GM23248 (cell line): ENCODE measurements around the gene TBC1D10B. TPM values are rescaled to one million over a fixed set of nuclear protein-coding genes. Genes with fewer than 3 reads are reported as not detected.
A peak's percentile ranks its signal among the peaks of the same experiment; 100 is the strongest.

Experiments
- DNase-seq: peaks from one replicate; pipeline ENCODE4 v3.0.0-alpha.2; 2015
- H2AFZ ChIP-seq: fragments of 200-600 bp; sonication (generic); 2 replicates; pipeline ENCODE4 v1.6.1; 2016; ENCODE audit warnings: antibody characterized with exemption
- H3F3A ChIP-seq: fragments of 200-600 bp; sonication (generic); 2 replicates; pipeline ENCODE4 v1.6.1; 2016; ENCODE audit warnings: mild to moderate bottlenecking, antibody characterized with exemption, mixed run types; ENCODE audit not compliant: insufficient read depth
- H3K27ac ChIP-seq: fragments of 200-600 bp; sonication (generic); 2 replicates; pipeline ENCODE4 v1.5.1; 2016; ENCODE audit warnings: mild to moderate bottlenecking
- H3K27me3 ChIP-seq: fragments of 200-600 bp; sonication (generic); replicated peaks from 2 replicates; pipeline ENCODE4 v1.6.1; 2016; ENCODE audit warnings: mild to moderate bottlenecking; ENCODE audit not compliant: insufficient read depth
- H3K36me3 ChIP-seq: fragments of 200-600 bp; sonication (generic); 2 replicates; pipeline ENCODE4 v1.6.1; 2016; ENCODE audit warnings: low read depth, mild to moderate bottlenecking
- H3K4me1 ChIP-seq: fragments of 200-600 bp; sonication (generic); 2 replicates; pipeline ENCODE4 v1.6.1; 2016; ENCODE audit warnings: mild to moderate bottlenecking; ENCODE audit not compliant: insufficient read depth
- H3K4me2 ChIP-seq: fragments of 200-600 bp; sonication (generic); one replicate; pipeline ENCODE4 v1.6.1; 2016; ENCODE audit warnings: mild to moderate bottlenecking; ENCODE audit not compliant: unreplicated experiment
- H3K4me3 ChIP-seq: fragments of 200-600 bp; sonication (generic); 2 replicates; pipeline ENCODE4 v1.5.1; 2016; ENCODE audit warnings: mild to moderate bottlenecking
- H3K79me2 ChIP-seq: fragments of 200-600 bp; sonication (generic); 2 replicates; pipeline ENCODE4 v1.6.1; 2016; ENCODE audit warnings: mild to moderate bottlenecking; ENCODE audit not compliant: insufficient read depth
- H3K9ac ChIP-seq: fragments of 200-600 bp; sonication (generic); 2 replicates; pipeline ENCODE4 v1.6.1; 2016; ENCODE audit warnings: mild to moderate bottlenecking
- H3K9me2 ChIP-seq: fragments of 200-600 bp; sonication (generic); 2 replicates; pipeline ENCODE4 v1.6.1; 2016; ENCODE audit warnings: mixed run types, mild to moderate bottlenecking, moderate library complexity; ENCODE audit not compliant: insufficient read depth
- H3K9me3 ChIP-seq: fragments of 200-600 bp; sonication (generic); one replicate; pipeline ENCODE4 v1.6.1; 2017; ENCODE audit warnings: low read depth
- H4K20me1 ChIP-seq: fragments of 200-600 bp; sonication (generic); 2 replicates; pipeline ENCODE4 v1.6.0; 2016; ENCODE audit not compliant: insufficient read depth
- EZH2 ChIP-seq: fragments of 200-600 bp; sonication (generic); IDR thresholded peaks from 2 replicates; pipeline ENCODE4 v1.6.1; 2018; ENCODE audit warnings: antibody characterized with exemption, mild to moderate bottlenecking; ENCODE audit not compliant: insufficient read depth, poor library complexity, severe bottlenecking
- EZH2phosphoT487 ChIP-seq: fragments of 200-600 bp; sonication (generic); IDR thresholded peaks from 2 replicates; pipeline ENCODE4 v1.6.1; 2018; ENCODE audit warnings: antibody characterized with exemption, moderate library complexity, mild to moderate bottlenecking, low read depth; ENCODE audit not compliant: insufficient read depth
- WGBS, 2 experiments: methylation state at CpG; one replicate each; pipeline ENCODE4 v1.1.6; 2015 to 2017; ENCODE audit warnings: low lambda C conversion rate in 2 of 2, low coverage in 1 of 2; ENCODE audit errors: missing lambda C conversion rate in 2 of 2; 5-methylcytosine and 5-hydroxymethylcytosine counted together
- in situ Hi-C: fragments of 300-500 bp; cut with MboI; formaldehyde crosslinking; loops from 2 replicates; pipeline ENCODE4 v1.15.0; 2020
- polyA plus RNA-seq: library from polyadenylated mRNA; unstranded; fragments of >200 nt; fragmentation: Nextera tagmentation; extraction: Ambion mirVana; gene quantifications from 2 replicates; pipeline ENCODE4 v1.2.1, GENCODE V29; 2016
- total RNA-seq: library from RNA; depleted of rRNA; stranded (reverse); fragments of >200 nt; shearing (Covaris generic); gene quantifications from 2 replicates; pipeline ENCODE4 v1.2.3, GENCODE V29; 2014

TBC1D10B gene
- total and polyA plus RNA-seq, 2 experiments from 2014 or later: 12.2 to 41.2 TPM

DNA sequence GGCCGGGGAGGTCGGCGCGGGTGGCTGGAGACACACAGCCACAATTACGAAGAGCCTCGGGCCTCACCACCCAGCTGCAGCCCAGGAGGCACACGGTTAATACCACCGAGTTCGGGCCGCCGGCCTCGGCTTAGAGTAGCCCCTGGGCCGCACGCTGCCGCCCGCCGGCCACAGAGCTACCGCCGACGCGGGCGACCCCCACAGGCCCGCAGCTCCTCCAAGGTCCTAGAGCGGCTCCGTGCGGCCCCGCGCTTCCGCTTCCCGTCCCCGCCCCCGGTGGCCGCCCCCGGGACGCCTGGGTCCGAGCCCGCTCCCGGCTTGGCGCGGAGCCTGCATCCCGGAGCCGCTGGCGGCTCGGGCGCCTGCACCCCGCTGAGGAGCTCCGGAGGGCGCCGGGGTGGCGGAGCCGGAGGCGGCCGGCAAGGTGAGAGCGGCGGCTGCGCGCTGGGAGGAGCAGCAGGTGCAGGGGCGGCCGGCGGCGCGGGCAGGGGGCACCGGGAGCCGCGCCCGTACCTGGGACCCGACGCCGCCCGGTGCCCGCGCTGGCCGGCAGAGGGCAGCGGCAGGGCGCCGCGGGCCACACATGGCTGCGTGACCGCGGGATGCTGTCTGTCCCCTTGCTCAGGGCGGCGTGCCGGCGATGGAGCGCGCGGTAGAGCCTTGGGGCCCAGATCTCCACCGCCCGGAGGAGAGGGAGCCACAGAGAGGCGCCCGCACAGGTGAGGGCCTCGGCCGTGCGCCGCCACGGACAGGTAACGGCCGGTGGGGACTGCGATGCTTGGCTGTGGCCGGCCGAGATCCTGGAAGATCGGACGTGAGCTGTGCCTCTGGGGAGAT is 25.1 kb upstream of the TBC1D10B start, which contains the start of gene ZNF48:
ZNF48 (plus strand) TSS at position 266 of the 837 bp plus-strand sequence; CDS start at position 641, 375 bp downstream.
- TF ChIP-seq EZH2phosphoT487 (no peak), EZH2 (no peak)
- in situ Hi-C loops: no loop called here
- Histone ChIP-seq H3K9me3 (no peaks in the 10 kb centered on the region), H3K9me2 (no peaks in the 10 kb centered on the region), H3K36me3 (no peaks in the 10 kb centered on the region), H2AFZ (peak within 1 kb of the TSS; percentile 86), H3K4me3 (peak within 1 kb of the TSS; percentile 85), H3K4me2 (peak within 1 kb of the TSS; percentile 82), H3K4me1 (peaks cover 7% of the 10 kb centered on the region), H4K20me1 (no peaks in the 10 kb centered on the region), H3K27me3 (no peaks in the 10 kb centered on the region), H3K79me2 (peaks cover 16% of the 10 kb centered on the region), H3K9ac (peak within 1 kb of the TSS; percentile 85), H3F3A (peaks cover 23% of the 10 kb centered on the region; the same call in 1 of the 2 replicates), H3K27ac (peak within 1 kb of the TSS; percentile 75)
- DNase-seq: peak; percentile 94
- WGBS, 2 experiments: 0 to 1% methylated on average over 54 to 94 of the region's 103 CpGs

DNA sequence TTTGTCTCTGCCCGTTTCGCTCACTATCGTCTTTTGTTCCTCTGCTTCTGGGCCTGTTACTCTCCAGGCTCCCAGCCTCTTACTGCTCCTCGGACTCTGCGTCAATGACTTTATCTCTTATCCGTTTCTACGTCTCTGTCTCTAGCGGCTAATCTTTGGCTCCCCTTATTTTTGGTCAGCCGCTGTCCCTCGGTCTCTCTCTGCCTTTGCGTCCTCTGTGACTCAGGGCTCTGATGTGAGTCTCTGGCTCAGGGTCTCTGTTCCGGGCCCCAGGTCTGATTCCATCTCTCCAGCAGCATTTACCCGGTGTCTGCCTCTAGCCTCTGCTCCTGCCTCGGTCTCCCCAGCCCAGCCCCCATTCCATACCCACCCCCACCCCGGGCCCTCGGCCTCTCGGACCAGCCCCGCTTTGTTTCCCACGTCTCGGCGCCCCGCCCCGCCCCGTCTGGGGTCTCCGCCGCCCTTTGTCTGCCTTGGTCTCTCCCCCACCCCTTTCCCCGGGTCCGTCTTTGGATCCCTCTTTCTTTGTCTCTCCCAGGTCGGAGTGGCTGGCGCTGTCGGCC is 24.4 kb upstream of the TBC1D10B start:
- peaks cover 20% of the 10 kb centered on the region; the same call in 1 of the 2 replicates for H3F3A ChIP-seq
- no peaks in the 10 kb centered on the region for H4K20me1 ChIP-seq
- no peaks in the 10 kb centered on the region for H3K36me3 ChIP-seq
- H3K27ac ChIP-seq: peak overlapping the region; percentile 75
- peak; percentile 66 for DNase-seq
- peaks cover 7% of the 10 kb centered on the region for H3K4me1 ChIP-seq
- peaks cover 16% of the 10 kb centered on the region for H3K79me2 ChIP-seq
- no peaks in the 10 kb centered on the region for H3K9me2 ChIP-seq
- in situ Hi-C loops: no loop called here
- H3K27me3 ChIP-seq: no peaks in the 10 kb centered on the region
- peak overlapping the region; percentile 86 for H2AFZ ChIP-seq
- H3K9ac ChIP-seq: peak overlapping the region; percentile 85
- TF ChIP-seq EZH2phosphoT487 (no peak), EZH2 (no peak)
- H3K4me2 ChIP-seq: peak overlapping the region; percentile 82
- H3K4me3 ChIP-seq: peak overlapping the region; percentile 85
- 2 to 8% methylated on average over 16 to 31 of the region's 31 CpGs for WGBS, 2 experiments
- H3K9me3 ChIP-seq: no peaks in the 10 kb centered on the region

DNA sequence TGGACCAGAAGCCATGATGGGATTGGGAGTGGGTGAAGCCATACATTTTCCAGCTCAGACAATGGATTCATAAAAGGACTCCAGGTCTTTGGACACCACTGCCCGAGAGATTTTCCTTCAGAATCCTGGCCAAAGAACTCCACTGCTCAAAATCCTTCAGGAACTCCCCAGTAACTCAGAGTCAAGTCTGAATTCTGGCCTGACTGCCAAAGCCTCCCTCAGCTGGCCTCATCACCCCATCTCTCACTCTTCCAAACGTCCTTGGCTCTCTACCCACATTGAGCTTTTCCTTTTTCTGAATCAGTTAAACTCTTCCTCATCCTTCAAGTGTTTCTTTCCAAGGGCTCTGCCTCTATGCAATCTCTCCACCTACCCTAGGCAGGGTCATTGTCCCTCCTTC is 13.2 kb upstream of the TBC1D10B start:
- Histone ChIP-seq H3K9me3 (no peaks in the 10 kb centered on the region), H3K4me1 (no peaks in the 10 kb centered on the region), H3K36me3 (no peaks in the 10 kb centered on the region), H3K4me2 (no peak overlapping the region), H3K27me3 (no peaks in the 10 kb centered on the region), H3K79me2 (no peaks in the 10 kb centered on the region), H2AFZ (no peak overlapping the region), H3F3A (no peaks in the 10 kb centered on the region), H3K27ac (no peak overlapping the region), H3K9me2 (no peaks in the 10 kb centered on the region), H4K20me1 (no peaks in the 10 kb centered on the region), H3K9ac (no peak overlapping the region), H3K4me3 (no peak overlapping the region)
- 40 to 43% methylated on average over 2 of the region's 2 CpGs for WGBS, 2 experiments
- in situ Hi-C loops: no loop called here
- no peak for DNase-seq
- TF ChIP-seq EZH2: no peak
- no peak for TF ChIP-seq EZH2phosphoT487

DNA sequence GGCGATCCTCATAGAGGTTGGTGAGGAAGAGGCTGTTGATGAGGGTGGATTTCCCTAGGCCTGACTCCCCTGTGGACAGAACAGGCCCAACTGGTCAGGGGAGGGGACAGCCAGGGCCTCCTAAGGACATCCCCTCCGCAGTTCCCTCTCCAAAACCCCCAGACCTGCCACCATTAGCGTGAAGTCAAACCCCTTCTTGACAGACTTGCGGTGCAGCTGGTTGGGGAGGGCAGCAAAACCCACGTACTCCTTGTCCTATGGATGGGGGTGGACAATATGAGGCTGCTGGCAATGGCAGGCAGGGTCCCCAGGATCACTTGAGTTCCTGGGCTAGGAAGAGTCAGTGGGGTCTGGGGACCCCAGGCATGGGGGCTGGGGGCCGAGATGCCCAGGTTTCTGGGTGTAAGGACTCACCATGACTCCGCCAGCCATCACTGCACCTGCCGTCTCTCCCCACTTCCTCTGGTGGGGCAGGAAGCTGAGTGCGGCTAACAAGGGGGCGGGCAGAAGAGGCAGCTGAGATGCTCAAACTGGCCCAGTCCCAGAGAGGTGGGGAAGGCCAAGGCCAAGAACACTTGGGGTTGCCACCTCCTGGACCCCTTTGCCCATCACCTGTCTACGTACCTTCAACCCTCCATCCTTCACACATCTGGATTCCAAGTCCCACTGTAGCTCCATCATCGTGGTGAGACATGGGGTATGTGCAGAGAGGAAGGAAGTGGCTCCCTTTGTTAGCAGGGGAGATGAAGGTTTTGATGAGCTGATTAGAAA is 12.0 kb upstream of the TBC1D10B start, which contains the start of gene SEPTIN1:
SEPTIN1 (minus strand) TSS at position 451 of the 771 bp plus-strand sequence; CDS start at position 432, 19 bp downstream.
- WGBS, 2 experiments: 66 to 72% methylated on average over 11 to 12 of the region's 12 CpGs
- H3K4me3 ChIP-seq: no peak within 1 kb of the TSS
- no peaks in the 10 kb centered on the region for H3K36me3 ChIP-seq
- no peaks in the 10 kb centered on the region for H3K9me3 ChIP-seq
- DNase-seq: no peak
- 0 out of 2 replicates have a peak, but pooled peaks cover under 1% of the 10 kb centered on the region for H3F3A ChIP-seq
- H3K4me1 ChIP-seq: peaks cover 2% of the 10 kb centered on the region
- TF ChIP-seq EZH2 (no peak), EZH2phosphoT487 (no peak)
- H3K27ac ChIP-seq: no peak within 1 kb of the TSS
- no peak within 1 kb of the TSS for H3K4me2 ChIP-seq
- H3K9me2 ChIP-seq: no peaks in the 10 kb centered on the region
- H2AFZ ChIP-seq: no peak within 1 kb of the TSS
- in situ Hi-C loops: no loop called here
- no peak within 1 kb of the TSS for H3K9ac ChIP-seq
- H4K20me1 ChIP-seq: no peaks in the 10 kb centered on the region
- no peaks in the 10 kb centered on the region for H3K27me3 ChIP-seq
- H3K79me2 ChIP-seq: no peaks in the 10 kb centered on the region
